CD4-positive, alpha-beta T cell treated with Interleukin-17A for 4 hours (primary cell): ENCODE measurements around the gene TCP1.
"Not testable (repeated sequence)": the region's sequence is repeated elsewhere in the genome, so short reads cannot be mapped to it uniquely, and the experiment has no call there.

Experiments
- DNase-seq: peaks from one replicate; pipeline ENCODE4 v3.0.0-alpha.2; 2020; ENCODE audit warnings: mixed read lengths

The TCP1 gene

DNA sequence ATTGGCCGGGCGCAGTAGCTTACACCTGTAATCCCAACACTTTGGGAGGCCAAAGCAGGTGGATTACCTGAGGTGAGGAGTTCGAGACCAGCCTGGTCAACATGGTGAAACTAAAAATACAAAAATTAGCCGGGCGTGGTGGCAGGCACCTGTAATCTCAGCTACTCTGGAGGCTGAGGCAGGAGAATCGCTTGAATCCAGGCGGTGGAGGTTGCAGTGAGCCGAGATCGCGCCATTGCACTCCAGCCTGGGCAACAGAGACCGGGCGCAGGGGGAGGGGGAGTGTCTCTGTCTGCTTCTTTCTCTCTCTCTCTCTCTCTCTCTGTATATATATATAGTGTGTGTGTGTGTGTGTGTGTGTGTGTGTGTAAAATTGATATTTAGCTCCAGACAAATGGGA, 56.9 kb downstream of the TCP1 start:
- not testable (repeated sequence) for DNase-seq

DNA sequence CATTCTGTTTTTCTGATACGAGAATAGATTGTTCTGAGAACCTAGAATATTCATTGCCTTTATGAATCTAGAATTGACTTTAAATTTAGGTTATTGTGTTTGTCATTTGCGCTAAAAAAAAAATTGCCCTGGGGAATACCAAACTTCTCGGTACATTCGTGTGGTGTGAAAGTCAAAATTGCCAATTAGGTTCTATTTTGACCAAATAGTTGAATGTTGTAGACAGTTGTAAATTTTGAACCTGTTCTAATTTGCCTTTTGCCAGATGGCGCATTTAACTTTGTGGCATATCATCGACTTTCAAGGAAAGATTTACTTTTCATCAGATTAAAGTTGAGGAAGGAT, 59.1 kb downstream of the TCP1 start:
- no peak for DNase-seq

DNA sequence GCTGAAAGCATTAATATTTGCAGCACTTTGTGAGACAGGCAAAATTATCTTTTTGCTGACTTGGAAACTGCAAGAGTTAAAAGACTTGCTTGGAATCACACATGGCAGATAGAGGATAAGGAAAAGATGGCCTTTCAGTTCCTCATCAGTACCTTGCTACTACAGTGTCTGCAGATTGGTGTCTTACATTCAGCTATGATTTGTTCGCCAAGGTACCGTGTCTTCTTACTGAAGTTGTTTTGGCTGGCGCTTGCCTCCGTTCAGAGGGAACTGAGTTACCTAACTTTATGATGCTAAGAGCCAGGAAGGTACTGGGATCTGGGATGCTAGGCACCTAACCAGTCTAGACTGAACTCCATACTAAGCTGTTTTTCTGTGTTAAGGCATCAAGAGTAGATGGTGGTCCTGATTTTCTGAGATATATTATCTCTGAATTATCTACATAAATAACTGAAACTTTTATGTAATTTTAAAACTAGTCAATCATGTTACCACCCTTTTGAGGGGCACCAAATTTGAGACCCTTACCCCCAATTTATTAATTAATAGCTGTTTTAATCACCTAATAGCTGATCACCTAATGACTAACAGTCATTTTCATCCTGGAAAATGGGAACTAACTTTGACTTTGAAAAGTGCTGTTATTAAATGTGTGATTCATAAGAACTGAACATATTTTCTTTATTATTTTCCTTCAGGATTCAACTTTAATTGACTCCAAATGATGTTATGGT, 59.6 kb downstream of the TCP1 start:
- DNase-seq = no peak

DNA sequence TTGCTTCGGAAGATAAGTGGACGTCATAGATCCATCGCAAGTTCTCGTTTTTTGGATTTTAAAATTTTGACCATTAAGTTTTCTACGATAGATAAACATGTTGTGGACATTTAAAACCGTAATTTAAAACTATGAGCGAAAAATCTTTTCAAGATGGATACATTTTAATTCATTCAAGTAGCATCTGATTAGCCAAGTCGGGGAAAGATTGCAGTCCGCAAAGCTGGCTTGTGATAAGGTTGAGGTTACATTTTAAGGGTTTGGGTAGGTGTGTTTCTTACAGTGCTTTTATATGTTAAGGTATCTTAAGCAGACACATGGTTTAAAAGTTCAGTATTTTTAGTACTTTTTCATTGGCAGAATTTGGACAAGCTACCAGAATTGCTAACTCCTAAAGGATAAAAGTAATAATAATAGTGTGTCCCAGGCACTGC, 60.9 kb downstream of the TCP1 start:
- no peak for DNase-seq
